Hematopoietic multipotent progenitor cell (in vitro differentiated cells): Measurements from ENCODE around the gene TSSK3. TPM values are rescaled to one million over a fixed set of nuclear protein-coding genes. Genes with fewer than 3 reads are reported as not detected.
"Not testable (repeated sequence)": the region's sequence is repeated elsewhere in the genome, so short reads cannot be mapped to it uniquely, and the experiment has no call there.

ENCODE experiments used
- DNase-seq, 3 donors: peaks; one replicate each; pipeline ENCODE4 v3.0.0-alpha.2; 2011 to 2015; ENCODE audit warnings: low read depth in 2 of 3, low spot score in 2 of 3
- total RNA-seq: library from RNA; depleted of rRNA; stranded (reverse); fragments of >200 nt; gene quantifications from one replicate; pipeline ENCODE4 v1.2.3, GENCODE V29; 2012

Gene TSSK3
- total RNA-seq, 1 donor, result 0.27 TPM

DNA sequence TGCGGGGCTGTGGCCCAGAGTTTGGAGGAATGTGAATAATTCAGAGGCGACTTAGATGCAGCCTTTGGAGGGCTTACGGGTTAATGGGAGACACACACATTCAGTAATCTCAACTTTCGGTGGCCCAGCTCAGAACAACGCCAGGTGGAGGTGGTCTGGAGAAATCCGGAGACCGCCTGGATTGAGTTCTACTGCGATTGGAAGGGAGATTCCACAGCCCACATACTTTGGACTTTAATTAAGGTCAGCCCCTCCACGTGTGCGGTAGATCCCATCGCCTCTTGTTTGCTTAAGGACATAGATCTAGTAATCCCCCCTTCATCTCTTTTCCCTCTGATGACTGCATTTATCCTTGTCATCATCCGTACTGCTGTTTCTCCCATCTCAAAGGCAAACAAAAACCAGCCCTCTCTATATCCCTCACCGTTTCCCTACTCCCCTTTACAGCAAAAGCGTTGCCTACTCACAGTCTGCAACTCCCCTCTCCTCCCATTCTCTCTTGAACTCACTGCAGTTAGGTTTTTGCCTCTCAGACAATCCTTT is 32.6 kb downstream of the TSSK3 start:
- DNase-seq, result peak in 1 of 3 donors; percentile 25

DNA sequence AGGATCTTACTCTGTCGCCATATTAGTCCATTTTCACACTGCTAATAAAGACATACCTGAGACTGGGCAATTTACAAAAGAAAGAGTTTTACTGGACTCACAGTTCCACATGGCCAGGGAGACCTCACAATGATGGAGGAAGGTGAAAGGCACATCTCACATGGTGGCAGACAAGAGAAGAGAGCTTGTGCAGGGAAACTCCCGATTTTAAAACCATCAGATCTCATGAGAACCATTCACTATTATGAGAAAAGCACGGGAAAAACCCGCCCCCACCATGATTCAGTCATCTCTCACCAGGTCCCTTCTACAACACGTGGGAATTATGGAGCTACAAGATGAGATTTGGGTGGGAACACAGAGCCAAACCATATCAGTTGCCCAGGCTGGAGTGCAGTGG is 34.2 kb downstream of the TSSK3 start:
- not testable (repeated sequence) for DNase-seq

DNA sequence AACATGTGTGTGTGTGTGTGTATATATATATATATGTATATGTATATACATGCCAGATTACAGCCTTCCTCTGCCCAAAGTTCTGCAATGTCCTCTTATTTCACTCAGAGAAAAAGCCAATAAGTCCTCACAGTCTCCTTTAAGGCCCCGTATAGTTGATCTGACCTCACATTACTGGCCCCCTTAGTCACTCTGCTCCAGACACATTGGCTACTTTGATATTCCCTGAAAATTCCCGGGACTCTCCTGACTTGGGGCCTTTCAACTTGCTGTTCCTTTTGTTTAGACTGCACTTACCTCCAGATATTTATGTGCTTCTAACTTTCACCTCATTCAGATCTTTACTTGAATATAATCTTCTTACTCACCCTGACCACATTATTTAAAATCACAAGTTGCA is 36.1 kb downstream of the TSSK3 start:
- no peak for DNase-seq

DNA sequence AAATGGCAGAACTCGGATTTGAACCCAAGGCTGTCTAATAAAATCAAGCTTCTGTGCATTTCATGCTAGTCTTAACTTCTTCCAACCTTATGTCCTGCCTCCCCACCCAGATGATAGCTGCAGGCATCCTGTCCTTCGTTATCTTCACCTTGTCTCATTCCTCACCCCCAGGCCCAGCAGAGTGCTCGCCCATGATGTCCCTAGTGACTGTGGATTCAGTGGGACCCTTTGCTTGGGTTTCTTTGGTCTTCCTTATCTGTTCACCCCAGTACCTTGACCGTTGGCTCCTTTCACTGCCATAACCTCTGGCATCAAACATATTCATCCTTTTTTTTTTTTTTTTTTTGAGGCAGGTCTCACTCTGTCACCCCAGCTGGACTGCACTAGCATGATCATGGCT is 37.5 kb downstream of the TSSK3 start:
- no peak for DNase-seq

DNA sequence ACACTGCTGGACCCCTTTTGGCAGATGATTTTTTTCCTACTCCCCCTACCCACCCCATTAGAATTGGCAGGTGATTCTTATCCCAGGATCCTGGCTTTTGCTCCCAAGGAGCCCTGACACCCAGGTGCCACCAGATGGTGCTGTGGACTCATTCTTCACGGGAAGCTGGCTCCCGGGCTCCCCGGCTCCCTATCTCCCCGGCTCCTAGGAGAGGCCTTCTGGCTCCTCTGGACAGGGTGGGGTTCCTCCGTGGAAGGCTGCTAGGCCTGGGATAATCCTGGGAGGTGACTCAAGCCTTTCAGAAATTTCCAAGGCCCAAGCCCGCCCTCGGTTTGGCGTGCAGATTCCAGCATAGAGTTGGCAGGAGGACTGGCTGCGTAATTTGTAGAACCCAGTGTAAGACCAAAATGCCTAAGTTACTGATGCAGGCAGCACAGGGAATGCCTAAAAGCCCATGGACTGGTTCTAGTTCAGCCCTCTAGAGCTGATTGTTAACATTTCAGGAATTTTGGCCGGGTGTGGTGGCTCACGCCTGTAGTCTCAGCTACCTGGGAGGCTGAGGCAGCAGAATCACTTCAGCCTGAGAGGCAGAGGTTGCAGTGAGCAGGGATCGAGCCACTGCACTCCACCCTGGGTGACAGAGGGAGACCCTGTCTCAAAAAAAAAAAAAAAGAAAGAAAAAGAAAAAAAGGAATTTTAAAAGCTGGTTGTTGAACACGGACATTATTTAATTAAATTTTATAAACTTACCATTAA is 38.7 kb downstream of the TSSK3 start:
- DNase-seq, result peak in 2 of 3 donors; percentile 41 to 65

DNA sequence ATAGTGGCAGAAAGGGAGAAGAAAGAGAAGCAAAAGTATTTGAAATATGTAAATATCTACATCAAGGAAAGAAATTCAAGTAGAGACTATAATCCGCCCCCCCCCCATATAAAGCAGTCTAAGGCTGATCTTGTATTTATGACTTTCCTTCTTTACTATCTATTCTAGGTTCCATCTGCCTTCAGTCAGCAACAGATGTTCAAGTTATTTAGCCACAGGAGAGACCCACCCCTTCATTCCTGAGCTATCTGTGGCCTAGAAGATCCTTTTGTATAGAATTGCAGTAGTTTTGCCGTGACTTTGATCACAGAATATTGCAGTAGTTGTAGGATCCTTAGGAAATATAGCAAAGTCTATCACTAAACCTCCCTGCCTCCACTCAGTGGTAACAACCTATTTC is 42.6 kb downstream of the TSSK3 start:
- DNase-seq, result no peak

DNA sequence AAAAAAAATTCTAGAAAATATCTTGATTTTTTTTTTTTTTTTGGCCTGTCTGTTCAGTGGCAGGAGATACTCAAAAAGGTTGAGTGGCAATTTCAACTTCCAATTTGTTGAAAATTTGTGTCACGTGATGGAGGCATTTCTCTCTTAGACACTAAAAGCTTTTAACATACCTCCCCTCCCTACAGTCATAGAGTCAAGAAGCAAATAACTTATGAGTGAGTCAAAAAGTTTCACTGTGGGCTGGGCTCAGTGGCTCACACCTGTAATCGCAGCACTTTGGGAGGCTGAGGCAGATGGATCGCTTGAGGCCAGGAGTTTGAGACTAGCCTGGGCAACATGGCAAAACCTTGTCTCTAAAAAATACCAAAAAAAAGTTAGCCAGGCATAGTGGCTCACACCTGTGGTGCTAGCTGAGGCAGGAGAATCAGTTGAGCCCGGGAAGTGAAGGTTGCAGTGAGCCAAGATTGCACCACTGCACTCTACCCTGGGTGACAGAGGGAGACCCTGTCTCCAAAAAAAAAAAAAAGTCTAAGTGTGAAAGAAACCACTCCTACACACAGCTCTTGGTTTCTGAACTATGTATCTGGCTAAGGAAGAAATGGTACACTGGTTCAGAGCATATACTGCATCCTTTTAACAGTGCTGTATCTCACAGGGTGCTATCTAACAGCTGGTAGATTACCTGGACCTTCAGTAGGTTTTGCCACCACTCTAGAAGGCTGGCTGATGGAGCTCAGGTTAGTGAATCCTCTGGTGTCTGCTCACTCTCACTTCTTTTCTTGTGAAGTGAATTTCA is 43.5 kb downstream of the TSSK3 start:
- DNase-seq, result no peak

DNA sequence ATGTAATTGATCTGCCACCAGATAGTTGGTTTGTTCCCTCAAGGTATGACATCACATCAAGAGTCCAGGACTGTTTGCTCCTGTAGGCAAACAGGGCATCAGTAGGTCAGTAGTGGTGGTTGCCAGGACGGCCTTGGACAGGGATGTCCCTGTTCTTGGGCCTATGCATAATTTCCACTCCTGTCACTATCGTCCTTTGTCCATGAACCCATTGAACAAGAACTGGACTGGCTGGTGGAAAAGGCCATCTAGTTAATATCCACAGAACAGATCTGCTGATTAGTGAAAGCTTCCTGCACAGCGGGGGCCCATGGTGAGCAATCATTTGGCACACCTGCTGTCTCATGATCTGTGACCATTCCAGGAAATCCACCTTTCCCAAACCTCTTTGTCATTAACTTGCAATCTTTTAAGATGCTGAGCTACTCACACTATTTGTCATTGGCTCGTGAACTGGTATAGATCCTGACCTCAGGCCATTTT is 44.3 kb downstream of the TSSK3 start:
- no peak for DNase-seq

DNA sequence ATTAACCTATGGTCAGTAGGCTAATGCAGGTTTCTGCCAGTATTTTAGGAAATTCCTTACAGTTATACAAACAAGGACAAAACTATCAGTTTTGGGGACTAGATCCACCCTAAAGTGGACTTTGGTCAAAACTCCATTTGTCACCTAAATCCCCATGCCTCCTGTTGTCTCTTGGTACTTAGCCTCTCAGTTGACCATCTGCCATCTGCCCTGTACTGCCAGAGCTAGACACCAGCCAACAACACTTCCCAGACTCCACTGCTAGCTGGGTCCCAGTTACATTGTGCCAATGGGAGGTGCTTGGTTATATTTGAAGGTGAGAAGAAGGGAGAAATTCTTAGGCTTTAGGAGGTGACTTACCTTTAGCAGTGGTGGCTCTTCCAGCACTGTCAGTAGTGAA is 48.9 kb downstream of the TSSK3 start:
- DNase-seq, result no peak

DNA sequence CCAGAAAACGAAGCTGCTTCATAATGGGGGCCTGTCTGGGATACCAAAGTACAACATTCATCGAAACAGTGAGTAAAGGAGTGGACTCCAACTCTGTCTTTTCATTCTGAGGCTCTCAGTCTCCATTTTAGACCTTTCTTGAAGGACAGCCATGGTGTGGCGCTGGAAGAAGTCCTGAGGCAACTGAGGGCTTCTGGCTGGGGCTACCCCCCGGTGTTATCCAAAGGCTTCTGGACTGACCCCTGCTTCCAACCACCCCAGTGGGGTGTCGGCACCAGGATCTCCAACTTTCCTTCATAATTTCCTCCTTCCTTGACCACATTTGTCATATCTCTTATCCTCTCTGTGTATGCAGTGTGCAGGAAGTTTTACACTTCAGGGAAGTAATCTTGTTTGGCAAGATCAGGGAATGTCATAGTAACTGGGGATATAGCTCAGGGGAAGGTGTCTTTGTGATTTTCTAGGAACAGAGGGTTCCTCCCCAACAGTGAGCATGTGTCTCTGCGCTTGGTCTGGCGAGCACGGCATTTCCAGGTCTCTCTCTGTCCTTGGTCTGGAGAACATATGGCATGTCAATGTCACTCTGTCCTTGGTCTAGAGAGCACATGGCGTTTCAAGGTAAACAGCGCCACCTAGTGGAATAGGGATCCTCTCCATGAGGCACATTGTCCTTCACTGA is 51.3 kb downstream of the TSSK3 start:
- peak; percentile 33 to 64 (median 63) for DNase-seq

Other genes starting within 250 kb of the TSSK3 start
- 48.5 TPM for gene TXLNA, start 182.9 kb upstream of the TSSK3 start, total RNA-seq
- gene CCDC28B, start 161.9 kb upstream of the TSSK3 start, total RNA-seq, result 18.0 TPM
- gene IQCC, start 156.9 kb upstream of the TSSK3 start, total RNA-seq, result 1.3 TPM
- gene DCDC2B, start 153.4 kb upstream of the TSSK3 start, total RNA-seq, result under 0.01 TPM
- gene TMEM234, start 140.2 kb upstream of the TSSK3 start, total RNA-seq, result 28.8 TPM
- gene EIF3I, start 140.1 kb upstream of the TSSK3 start, total RNA-seq, result 292 TPM
- under 0.01 TPM for gene FAM167B, start 115.3 kb upstream of the TSSK3 start, total RNA-seq
- 3.5 TPM for gene LCK, start 111.3 kb upstream of the TSSK3 start, total RNA-seq
- 65.7 TPM for gene HDAC1, start 70.5 kb upstream of the TSSK3 start, total RNA-seq
- 34.5 TPM for gene MARCKSL1, start 26.3 kb upstream of the TSSK3 start, total RNA-seq
- 7.8 TPM for gene FAM229A, start 54 bp upstream of the TSSK3 start, total RNA-seq
- gene BSDC1, start 31.9 kb downstream of the TSSK3 start, total RNA-seq, result 73.8 TPM
- under 0.01 TPM for gene ZBTB8B, start 102.5 kb downstream of the TSSK3 start, total RNA-seq
- gene ZBTB8A, start 176.9 kb downstream of the TSSK3 start, total RNA-seq, result 8.1 TPM